Retinal pigment epithelial cell (primary cell): ENCODE results near the gene RNF26.

ENCODE experiments used
- DNase-seq: peaks from one replicate; pipeline ENCODE4 v3.0.0-alpha.2; 2010; ENCODE audit warnings: low read depth
- H3K4me3 ChIP-seq: 2 replicates; pipeline ENCODE4 v1.5.1; 2011; ENCODE audit warnings: mild to moderate bottlenecking, low read length, control low read depth, moderate library complexity
- TF ChIP-seq, protein P1 (sequence below): conservative IDR thresholded peaks from 2 replicates; pipeline ENCODE4 v1.5.1; 2011; ENCODE audit warnings: low read depth, low read length, control low read depth, inconsistent platforms

Gene RNF26

DNA sequence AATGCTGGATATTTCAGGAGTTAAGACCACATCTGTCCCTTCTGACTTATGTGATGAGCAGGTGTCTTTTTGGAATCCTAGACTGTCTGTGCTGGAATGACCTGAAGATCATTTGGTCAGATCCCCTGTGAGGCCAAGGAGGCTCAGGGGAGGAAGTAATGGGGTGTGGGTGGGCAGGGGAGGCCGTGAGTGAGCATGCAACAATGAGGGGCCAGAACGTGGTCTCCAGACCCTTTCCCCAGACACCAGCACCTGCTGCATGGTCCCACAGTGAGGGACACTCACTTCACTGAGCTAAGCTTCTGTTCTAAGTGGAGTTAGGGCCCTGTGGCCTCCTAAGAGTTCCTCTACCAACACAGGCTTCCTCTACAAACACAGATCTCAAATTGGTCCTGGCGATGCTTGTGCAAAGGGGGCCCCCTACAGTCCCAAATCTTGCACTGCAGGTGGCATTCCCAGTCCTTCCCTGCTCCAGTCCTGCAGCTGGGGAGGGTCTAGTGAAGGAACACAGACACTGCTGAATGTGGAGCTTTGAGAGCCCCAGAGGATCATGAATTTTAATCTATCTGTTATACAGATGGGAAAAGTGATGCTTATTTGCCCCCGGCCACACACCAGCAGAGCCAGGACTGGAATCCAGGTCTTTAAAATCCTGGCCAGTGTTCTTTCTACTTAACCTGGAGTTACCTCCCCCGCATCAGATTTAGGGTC lies 39.7 kb downstream of the RNF26 start:
- TF ChIP-seq, protein P1, sequence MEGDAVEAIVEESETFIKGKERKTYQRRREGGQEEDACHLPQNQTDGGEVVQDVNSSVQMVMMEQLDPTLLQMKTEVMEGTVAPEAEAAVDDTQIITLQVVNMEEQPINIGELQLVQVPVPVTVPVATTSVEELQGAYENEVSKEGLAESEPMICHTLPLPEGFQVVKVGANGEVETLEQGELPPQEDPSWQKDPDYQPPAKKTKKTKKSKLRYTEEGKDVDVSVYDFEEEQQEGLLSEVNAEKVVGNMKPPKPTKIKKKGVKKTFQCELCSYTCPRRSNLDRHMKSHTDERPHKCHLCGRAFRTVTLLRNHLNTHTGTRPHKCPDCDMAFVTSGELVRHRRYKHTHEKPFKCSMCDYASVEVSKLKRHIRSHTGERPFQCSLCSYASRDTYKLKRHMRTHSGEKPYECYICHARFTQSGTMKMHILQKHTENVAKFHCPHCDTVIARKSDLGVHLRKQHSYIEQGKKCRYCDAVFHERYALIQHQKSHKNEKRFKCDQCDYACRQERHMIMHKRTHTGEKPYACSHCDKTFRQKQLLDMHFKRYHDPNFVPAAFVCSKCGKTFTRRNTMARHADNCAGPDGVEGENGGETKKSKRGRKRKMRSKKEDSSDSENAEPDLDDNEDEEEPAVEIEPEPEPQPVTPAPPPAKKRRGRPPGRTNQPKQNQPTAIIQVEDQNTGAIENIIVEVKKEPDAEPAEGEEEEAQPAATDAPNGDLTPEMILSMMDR = peak; percentile 95
- DNase-seq = no peak
- no peak overlapping the region for H3K4me3 ChIP-seq

DNA sequence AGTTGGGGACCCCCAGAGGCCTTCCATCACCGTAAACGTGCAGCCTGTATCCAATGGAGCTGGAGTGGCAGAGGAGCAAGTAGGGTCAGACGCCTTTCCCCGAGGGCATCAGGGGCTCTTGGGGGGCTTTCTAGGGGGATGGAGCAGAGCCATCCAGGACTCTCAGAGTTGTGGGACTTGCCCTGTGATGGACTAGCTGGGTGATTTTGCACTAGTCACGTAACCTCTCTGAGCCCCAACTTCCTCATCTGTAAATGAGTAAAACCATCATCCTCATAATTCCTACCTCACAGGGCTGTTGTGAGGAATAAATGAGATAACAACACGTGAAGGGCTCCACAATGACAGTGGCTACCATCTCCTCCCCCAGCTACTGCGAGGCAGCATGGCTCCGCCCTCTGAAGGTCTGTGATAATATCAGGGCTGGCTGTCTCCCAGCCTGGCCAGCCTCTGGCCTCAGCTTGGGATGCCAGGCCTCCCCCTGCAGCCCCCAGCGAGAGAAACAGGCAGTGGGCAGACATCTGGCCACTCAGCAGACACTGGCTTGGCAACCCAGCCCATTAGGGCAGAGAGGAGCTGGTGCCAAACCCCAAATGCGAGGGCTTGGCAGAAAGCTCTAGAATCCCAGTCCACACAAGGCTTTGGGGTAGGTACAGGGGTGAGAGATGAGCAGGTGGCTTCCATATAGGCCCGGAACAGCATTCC lies 40.5 kb downstream of the RNF26 start:
- TF ChIP-seq, protein P1 = no peak
- H3K4me3 ChIP-seq = no peak overlapping the region
- no peak for DNase-seq

DNA sequence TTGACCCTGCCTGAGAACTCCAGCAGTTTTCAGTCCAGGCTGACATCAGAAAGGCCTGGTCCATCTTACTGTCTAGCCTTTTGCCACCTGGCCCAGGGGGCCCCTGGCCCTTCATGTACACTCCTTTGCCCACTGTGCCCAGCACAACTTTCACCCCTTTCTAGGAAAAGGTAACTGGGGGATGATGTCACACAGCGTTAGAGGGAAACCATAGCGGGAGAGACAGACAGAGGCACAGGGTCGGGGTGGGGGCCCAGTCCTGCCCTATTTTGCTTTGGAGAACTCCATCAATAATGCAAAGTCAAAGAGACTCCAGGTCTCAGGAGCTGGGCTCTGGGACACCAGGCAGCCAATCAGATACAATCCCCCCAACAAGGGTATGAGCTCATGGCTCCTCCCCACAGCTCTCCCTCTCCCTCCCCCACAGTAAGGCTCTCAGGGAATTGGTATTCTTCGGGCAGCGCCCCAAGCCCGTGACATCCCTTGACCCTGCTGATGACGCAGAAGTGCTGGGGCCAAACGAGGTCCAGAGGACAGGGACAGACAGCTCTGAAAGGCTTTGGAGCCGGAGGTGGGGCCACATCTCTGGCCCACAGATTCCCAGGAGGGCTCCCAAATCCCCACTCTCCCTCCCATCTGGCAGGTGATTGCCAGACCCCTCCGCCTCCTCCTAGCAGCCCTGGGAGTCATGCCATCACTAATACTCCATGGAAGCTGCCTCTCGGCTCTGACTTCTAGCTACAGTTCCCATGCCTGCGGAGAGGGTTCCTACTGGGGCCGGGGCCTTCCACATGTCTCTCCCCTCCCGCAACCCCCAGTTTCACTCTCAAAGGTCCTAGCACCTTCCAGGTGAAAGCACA lies 41.2 kb downstream of the RNF26 start:
- H3K4me3 ChIP-seq = peak overlapping the region; percentile 10
- TF ChIP-seq, protein P1 = no peak
- peak; percentile 86 for DNase-seq

DNA sequence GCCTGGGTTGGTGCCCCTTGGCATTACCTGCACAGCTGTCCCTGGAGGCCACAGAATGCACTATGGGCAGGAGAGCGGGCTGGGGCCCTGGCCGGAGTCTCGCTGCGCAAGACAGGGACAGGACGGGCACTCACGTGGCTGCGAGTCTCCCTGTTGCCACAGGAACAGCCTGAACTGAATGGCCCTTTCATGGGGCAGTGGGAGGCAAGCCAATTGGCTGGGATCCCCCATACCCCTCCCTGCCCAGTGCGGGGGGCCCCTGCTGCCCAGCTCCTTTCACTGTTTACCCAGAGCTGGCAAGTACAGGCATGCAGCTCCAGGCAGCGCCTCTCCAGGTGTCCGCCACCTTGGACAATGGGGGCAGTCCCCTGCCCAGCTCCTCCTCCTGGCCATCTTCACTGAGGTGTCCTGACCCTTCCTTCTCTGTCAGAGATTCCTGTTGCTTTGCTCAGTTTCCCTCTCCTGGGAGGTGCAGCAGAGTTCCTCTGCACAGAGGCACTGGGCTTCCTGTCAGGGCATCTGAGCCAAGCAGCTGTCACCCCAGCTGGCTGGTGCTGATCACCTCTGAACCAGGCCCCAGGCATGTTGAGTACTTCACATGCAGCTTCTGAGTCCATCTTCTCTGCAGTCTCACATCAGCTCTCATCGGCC lies 42.0 kb downstream of the RNF26 start:
- DNase-seq = no peak
- TF ChIP-seq, protein P1 = no peak
- peak overlapping the region; percentile 10 for H3K4me3 ChIP-seq

DNA sequence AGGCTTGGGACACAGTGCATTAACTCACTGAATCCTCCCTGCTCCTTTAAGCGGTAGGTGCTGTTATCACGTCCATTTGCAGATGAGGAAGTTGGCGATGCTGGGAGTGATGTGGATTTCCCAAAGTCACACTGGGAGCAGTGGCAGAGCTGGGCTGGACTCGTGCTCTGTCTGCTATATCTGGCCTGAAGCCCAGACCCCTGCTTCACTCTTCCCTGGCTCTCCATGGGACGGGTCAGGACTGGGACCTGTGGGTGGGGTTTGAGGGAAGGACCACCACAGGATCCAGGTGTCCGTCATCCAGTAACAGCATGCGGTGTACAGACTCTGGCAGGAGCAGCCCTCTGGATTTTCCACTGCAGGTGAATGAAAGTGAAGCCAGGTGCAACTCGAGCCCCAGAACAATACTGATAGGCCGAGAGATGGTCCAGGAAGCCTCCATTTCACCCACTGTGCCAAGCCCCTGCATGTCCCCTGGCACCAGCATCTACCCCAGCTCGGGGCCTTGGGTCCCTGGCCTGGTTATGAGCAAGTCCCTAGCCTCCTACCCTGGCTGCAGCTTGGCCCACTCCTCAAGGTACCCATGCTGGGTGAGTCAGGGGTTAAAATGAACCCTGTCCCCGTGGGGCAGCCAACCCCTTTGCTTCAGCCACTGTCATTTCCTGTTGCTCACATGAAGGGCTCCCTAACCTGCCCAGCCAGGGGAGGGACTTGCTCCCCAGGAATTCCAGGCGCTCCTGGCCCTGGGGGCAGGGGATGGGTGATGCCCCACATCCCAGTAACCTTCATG lies 43.0 kb downstream of the RNF26 start:
- TF ChIP-seq, protein P1 = no peak
- no peak overlapping the region for H3K4me3 ChIP-seq
- DNase-seq = no peak
